ENCODE data around the gene BACH2. TPM values are rescaled to one million over a fixed set of nuclear protein-coding genes. Genes with fewer than 3 reads are reported as not detected.

The BACH2 gene
- polyA plus RNA-seq, 1 of the 3 experiments (the other 2 are of a cell fraction): 0.46 TPM

GRCh38 chr6:90192857-90193256 is 103.8 kb downstream of the BACH2 start:
- peaks cover 9 to 34% of the 10 kb centered on the region in 2 experiments; a peak in 2 of 4 replicates for H3K4me1 ChIP-seq (ENCODE audit: control insufficient read depth in 1 of 2, insufficient read depth in 2 of 2, low read depth in 1 of 2, low read length in 1 of 2)
- no peak for DNase-seq
- no peak overlapping the region for H3K9ac ChIP-seq
- H3F3A ChIP-seq (replicated peaks; ENCODE audit: insufficient read depth): peaks cover 13% of the 10 kb centered on the region
- H3K27ac ChIP-seq (ENCODE audit: low read depth in 2 of 2, low read length in 1 of 2): no peak overlapping the region; a peak in 1 of 4 replicates
- no peaks in the 10 kb centered on the region for H3K36me3 ChIP-seq (replicated peaks in 1 of 2; ENCODE audit: control insufficient read depth in 1 of 2, insufficient read depth in 2 of 2, low read length in 1 of 2)
- no peak overlapping the region for H2AFZ ChIP-seq (ENCODE audit: low read depth)
- H3K4me2 ChIP-seq: no peak overlapping the region
- POLR2A ChIA-PET: no interaction called here
- no peaks in the 10 kb centered on the region for H3K9me3 ChIP-seq
- H3K79me2 ChIP-seq (ENCODE audit: insufficient read depth): no peaks in the 10 kb centered on the region
- H3K4me3 ChIP-seq (ENCODE audit: low read depth in 2 of 2, low read length in 1 of 2): no peak overlapping the region
- 99% methylated on average over 3 of the region's 3 CpGs for WGBS (ENCODE audit: low lambda C conversion rate)
- no peak for TF ChIP-seq IRF3 (IDR thresholded peaks at IDR 0.05; ENCODE audit: low read depth, low read length)
- TF ChIP-seq TCF12 (IDR thresholded peaks at IDR 0.05): no peak
- no peak for TF ChIP-seq SIN3A (IDR thresholded peaks at IDR 0.05; ENCODE audit: borderline replicate concordance, low read depth, low read length)
- no peak for TF ChIP-seq ELF1 (IDR thresholded peaks at IDR 0.05)
- TF ChIP-seq, protein P1, sequence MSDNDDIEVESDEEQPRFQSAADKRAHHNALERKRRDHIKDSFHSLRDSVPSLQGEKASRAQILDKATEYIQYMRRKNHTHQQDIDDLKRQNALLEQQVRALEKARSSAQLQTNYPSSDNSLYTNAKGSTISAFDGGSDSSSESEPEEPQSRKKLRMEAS (IDR thresholded peaks at IDR 0.05; ENCODE audit: low read depth): no peak
- no peak for TF ChIP-seq USF2 (IDR thresholded peaks at IDR 0.05; ENCODE audit: borderline replicate concordance, low read depth, low read length)
- no peak for TF ChIP-seq MXI1 (IDR thresholded peaks at IDR 0.05; ENCODE audit: low read depth, low read length)
- TF ChIP-seq RXRA (IDR thresholded peaks at IDR 0.05; ENCODE audit: borderline replicate concordance, low read depth): no peak
- TF ChIP-seq, protein P2, sequence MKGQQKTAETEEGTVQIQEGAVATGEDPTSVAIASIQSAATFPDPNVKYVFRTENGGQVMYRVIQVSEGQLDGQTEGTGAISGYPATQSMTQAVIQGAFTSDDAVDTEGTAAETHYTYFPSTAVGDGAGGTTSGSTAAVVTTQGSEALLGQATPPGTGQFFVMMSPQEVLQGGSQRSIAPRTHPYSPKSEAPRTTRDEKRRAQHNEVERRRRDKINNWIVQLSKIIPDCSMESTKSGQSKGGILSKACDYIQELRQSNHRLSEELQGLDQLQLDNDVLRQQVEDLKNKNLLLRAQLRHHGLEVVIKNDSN (IDR thresholded peaks at IDR 0.05; ENCODE audit: borderline replicate concordance, low read depth): no peak
- TF ChIP-seq CHD2 (IDR thresholded peaks at IDR 0.05; ENCODE audit: low read length, partially characterized antibody): no peak
- no peak for TF ChIP-seq MEF2A (IDR thresholded peaks at IDR 0.05; ENCODE audit: borderline replicate concordance, low read depth)
- TF ChIP-seq FOXJ3 (CRISPR knock-in tag; IDR thresholded peaks at IDR 0.05): no peak
- TF ChIP-seq RFX5 (IDR thresholded peaks at IDR 0.05; ENCODE audit: low read length): no peak
- TF ChIP-seq YY1 (IDR thresholded peaks at IDR 0.05; ENCODE audit: low read depth): no peak
- no peak for TF ChIP-seq FOXM1 (IDR thresholded peaks at IDR 0.05; ENCODE audit: low read depth)
- no peak for TF ChIP-seq GATA2 (CRISPR knock-in tag; IDR thresholded peaks at IDR 0.05)
- TF ChIP-seq RAD21 (IDR thresholded peaks at IDR 0.05; ENCODE audit: low read length): no peak
- TF ChIP-seq FOSL2 (IDR thresholded peaks at IDR 0.05; ENCODE audit: borderline replicate concordance, low read depth): no peak
- H4K20me1 ChIP-seq (ENCODE audit: insufficient read depth): no peaks in the 10 kb centered on the region
- CTCF ChIA-PET: no interaction called here
- H3K9me2 ChIP-seq: no peaks in the 10 kb centered on the region
- H3K27me3 ChIP-seq (ENCODE audit: insufficient read depth): no peaks in the 10 kb centered on the region

All from SK-N-SH (cell line).